ENCODE data around the gene APLP2. TPM values are rescaled to one million over a fixed set of nuclear protein-coding genes. Genes with fewer than 3 reads are reported as not detected.

Gene APLP2
- total and polyA plus RNA-seq, 2 of the 4 experiments (the other 2 are of a cell fraction) = 127 to 235 TPM

DNA sequence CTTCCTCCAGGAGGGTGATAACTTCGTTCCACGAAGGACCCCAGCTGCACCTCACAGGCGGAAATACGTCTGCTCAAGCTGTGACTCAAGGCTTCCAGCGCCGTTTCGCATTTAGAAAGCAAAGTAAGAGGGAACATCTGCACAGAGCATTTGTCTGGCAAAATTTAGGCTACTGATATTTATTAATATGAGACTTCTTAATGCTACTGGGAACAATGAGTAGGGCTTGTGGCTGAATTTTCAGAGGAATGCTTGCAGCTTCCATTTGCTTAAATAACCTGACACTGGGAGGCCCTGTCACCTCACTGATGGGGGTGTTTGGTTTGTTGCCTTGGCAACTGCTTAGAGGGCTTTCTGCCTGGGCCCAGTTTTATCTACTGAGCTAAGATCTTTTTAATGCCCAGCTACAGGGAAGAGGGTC is 75.2 kb downstream of the APLP2 start:
- BruUV-seq (replicated peaks) = no TSS peak
- Histone ChIP-seq H4K8ac (ENCODE audit: low read depth in 2 of 2, low read length in 2 of 2) (no peak overlapping the region), H3K27ac (ENCODE audit: insufficient read depth, low read length) (no peak overlapping the region), H2BK5ac (ENCODE audit: low read depth, low read length, poor library complexity, severe bottlenecking) (no peak overlapping the region), H3K9me1 (ENCODE audit: insufficient read depth, low read length) (no peaks in the 10 kb centered on the region), H3K79me1 (ENCODE audit: low read depth in 1 of 2, low read length in 2 of 2) (no peaks in the 10 kb centered on the region), H3K9ac (ENCODE audit: low read depth, low read length) (no peak overlapping the region), H3K23ac (ENCODE audit: low read depth, low read length) (no peak overlapping the region), H4K91ac (ENCODE audit: insufficient read depth, low read depth, low read length) (no peak overlapping the region), H2BK120ac (ENCODE audit: low read depth, low read length) (no peak overlapping the region), H3K4me2 (ENCODE audit: low read depth, low read length) (no peak overlapping the region), H3K36me3 (ENCODE audit: control insufficient read depth, insufficient read depth, low read length) (peaks cover 28% of the 10 kb centered on the region), H4K5ac (ENCODE audit: low read depth, low read length) (no peak overlapping the region; the same call in 1 of the 2 replicates), H2BK15ac (ENCODE audit: low read depth, low read length) (no peak overlapping the region), H3K14ac (replicated peaks; ENCODE audit: low read depth, low read length) (no peak overlapping the region), H2BK20ac (ENCODE audit: low read depth, low read length) (no peak overlapping the region), H3K9me3 (ENCODE audit: control insufficient read depth, insufficient read depth, low read length) (no peaks in the 10 kb centered on the region), H3K18ac (ENCODE audit: low read depth, low read length) (no peak overlapping the region), H3K4me3 (ENCODE audit: insufficient read depth, low read depth, low read length) (no peak overlapping the region), H3K4ac (ENCODE audit: low read depth, low read length) (no peak overlapping the region), H3K27me3 (ENCODE audit: control insufficient read depth, insufficient read depth, low read length) (no peaks in the 10 kb centered on the region), H2AFZ (replicated peaks; ENCODE audit: low read length, poor library complexity) (no peak overlapping the region), H4K20me1 (ENCODE audit: insufficient read depth, low read length) (no peaks in the 10 kb centered on the region), H3K56ac (ENCODE audit: extremely low read depth, insufficient read depth, low read length) (no peak overlapping the region), H2AK5ac (ENCODE audit: low read depth, low read length) (no peak overlapping the region), H3K4me1 (ENCODE audit: control insufficient read depth, insufficient read depth, low read length) (peaks cover 3% of the 10 kb centered on the region; the same call in 1 of the 2 replicates), H2AK9ac (replicated peaks; ENCODE audit: low read depth, low read length, poor library complexity) (no peak overlapping the region)
- intact Hi-C loops (cut with micrococcal nuclease) = no loop called here
- dilution Hi-C loops (cut with HindIII; ENCODE audit: low sequenced_read_pairs, unreplicated experiment) = loop anchor here (25.0 kb wide), 1 partner anchor 208 kb away; no protein-coding TSS in a partner anchor
- ATAC-seq (ENCODE audit: low read depth) = 0 out of 2 replicates have a peak, but pooled peaks have one; percentile 15
- in situ Hi-C loops (cut with MboI; ENCODE audit: low sequenced_read_pairs) = no loop called here
- TF ChIP-seq ELK1 (IDR thresholded peaks at IDR 0.05; ENCODE audit: borderline replicate concordance, low read depth, low read length) (no peak), RCOR1 (IDR thresholded peaks at IDR 0.05; ENCODE audit: insufficient replicate concordance, low read length) (no peak), NFE2L2 (IDR thresholded peaks at IDR 0.05; ENCODE audit: low read depth, low read length) (no peak), CHD1 (IDR thresholded peaks at IDR 0.05; ENCODE audit: low read depth, low read length) (no peak), RFX5 (IDR thresholded peaks at IDR 0.05; ENCODE audit: low read depth, low read length) (no peak), RAD21 (IDR thresholded peaks at IDR 0.05; ENCODE audit: low read length) (no peak)
- ChIA-PET POLR2A (ENCODE audit: unreplicated experiment) (no interaction called here), CTCF (no interaction called here)
- WGBS, 2 experiments (ENCODE audit: extremely low coverage in 2 of 2, insufficient read length in 1 of 2) = no CpG with 5 or more reads among the region's 7 CpGs
- peak; percentile 20 for DNase-seq
